ENCODE measurements around the gene EFNA4.

EFNA4 gene

GRCh38 chr1:155040358-155041093, 23.0 kb upstream of the EFNA4 start:
- TF ChIP-seq FOXA1 (IDR thresholded peaks at IDR 0.05) (no peak), TARDBP (IDR thresholded peaks at IDR 0.05) (no peak), FOXM1 (IDR thresholded peaks at IDR 0.05; ENCODE audit: borderline replicate concordance) (no peak), NFRKB (IDR thresholded peaks at IDR 0.05) (no peak), SUZ12 (IDR thresholded peaks at IDR 0.05) (no peak), ELF4 (IDR thresholded peaks at IDR 0.05) (no peak), FOXK2 (IDR thresholded peaks at IDR 0.05) (no peak), ARNT (IDR thresholded peaks at IDR 0.05) (no peak), ZNF384 (IDR thresholded peaks at IDR 0.05) (no peak), LEF1 (IDR thresholded peaks at IDR 0.05; ENCODE audit: borderline replicate concordance) (no peak), PKNOX1 (IDR thresholded peaks at IDR 0.05) (no peak), CTBP1 (IDR thresholded peaks at IDR 0.05; ENCODE audit: borderline replicate concordance) (no peak), BHLHE40 (IDR thresholded peaks at IDR 0.05; ENCODE audit: borderline replicate concordance) (no peak)
- POLR2A ChIA-PET: interaction anchor here (1.6 to 2.4 kb wide), 2 partner anchors 10 to 133 kb away, joined by 6 to 8 read pairs; partner anchors contain the start of genes ADAM15 and KRTCAP2
- CTCF ChIA-PET: interaction anchor here (0.9 to 1.9 kb wide), 3 partner anchors 10 to 132 kb away, joined by 4 to 5 read pairs (median 5); partner anchors contain the start of genes ADAM15 and KRTCAP2
- DNase-seq (ENCODE audit: extremely low spot score): no peak

DNA sequence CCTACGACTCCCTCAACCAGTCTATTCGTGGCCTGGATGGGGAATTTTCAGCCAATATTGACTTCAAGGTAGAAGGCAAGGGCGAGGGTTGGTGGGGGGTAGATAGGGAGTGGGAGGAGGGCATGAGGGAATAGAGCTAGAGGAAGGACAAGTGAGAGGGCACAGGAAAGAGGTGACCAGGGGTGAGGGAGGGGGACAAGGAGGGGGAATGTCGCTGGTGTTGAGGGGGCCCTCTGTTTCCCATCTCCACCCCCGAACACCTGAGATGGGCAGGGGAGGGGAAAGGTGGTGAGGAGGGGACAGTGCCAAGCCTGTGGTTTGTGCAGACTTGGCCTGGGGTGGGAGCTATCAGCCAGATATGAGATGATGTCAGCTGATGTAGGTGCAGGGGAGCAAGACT, 20.8 kb upstream of the EFNA4 start:
- ChIA-PET POLR2A (no interaction called here), CTCF (interaction anchor here (1.4 to 6.5 kb wide), 3 partner anchors 19 to 43 kb away, joined by 4 to 33 read pairs (median 5); no protein-coding TSS in a partner anchor)

DNA sequence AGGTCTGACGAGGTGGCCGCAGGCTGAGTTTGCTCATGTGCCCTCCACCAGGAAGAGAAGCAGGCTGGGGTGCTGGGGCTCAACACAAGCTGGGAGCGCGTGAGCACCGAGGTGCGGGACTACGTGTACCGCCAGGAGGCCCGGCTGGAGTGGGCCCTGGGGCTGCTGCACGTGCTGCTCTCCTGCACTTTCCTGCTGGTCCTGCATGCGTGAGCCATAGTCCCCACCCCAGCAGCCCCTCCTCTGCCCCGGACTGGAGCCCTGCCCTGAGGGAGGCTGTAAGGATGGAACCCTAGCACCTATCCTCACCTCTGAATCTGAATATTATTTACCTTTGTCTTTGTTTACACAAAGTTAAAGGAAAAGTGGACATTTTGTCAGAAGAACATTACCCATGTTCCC, 20.2 kb upstream of the EFNA4 start:
- ChIA-PET CTCF (interaction anchor here (1.4 to 6.5 kb wide), 4 partner anchors 19 to 53 kb away, joined by 3 to 33 read pairs (median 6); no protein-coding TSS in a partner anchor), POLR2A (interaction anchor here (1.2 to 1.4 kb wide), 2 partner anchors 16 to 25 kb away, joined by 3 read pairs; no protein-coding TSS in a partner anchor)
- no peak for TF ChIP-seq TARDBP (IDR thresholded peaks at IDR 0.05)
- no peak for TF ChIP-seq FOXK2 (IDR thresholded peaks at IDR 0.05)
- TF ChIP-seq ARNT (IDR thresholded peaks at IDR 0.05): no peak
- TF ChIP-seq HDGF (IDR thresholded peaks at IDR 0.05; ENCODE audit: borderline replicate concordance): no peak
- TF ChIP-seq L3MBTL2 (conservative IDR thresholded peaks at IDR 0.05): no peak
- TF ChIP-seq FOXM1 (IDR thresholded peaks at IDR 0.05; ENCODE audit: borderline replicate concordance): no peak
- no peak for TF ChIP-seq ZNF384 (IDR thresholded peaks at IDR 0.05)
- no peak for TF ChIP-seq NFRKB (IDR thresholded peaks at IDR 0.05)
- no peak for TF ChIP-seq CTBP1 (IDR thresholded peaks at IDR 0.05; ENCODE audit: borderline replicate concordance)
- TF ChIP-seq SP1 (IDR thresholded peaks at IDR 0.05): no peak
- no peak for TF ChIP-seq SUZ12 (IDR thresholded peaks at IDR 0.05)
- no peak for TF ChIP-seq BHLHE40 (IDR thresholded peaks at IDR 0.05; ENCODE audit: borderline replicate concordance)
- TF ChIP-seq LEF1 (IDR thresholded peaks at IDR 0.05; ENCODE audit: borderline replicate concordance): no peak
- TF ChIP-seq FOXA1 (IDR thresholded peaks at IDR 0.05): no peak
- TF ChIP-seq PKNOX1 (IDR thresholded peaks at IDR 0.05): no peak
- no peak for TF ChIP-seq ELF4 (IDR thresholded peaks at IDR 0.05)
- DNase-seq (ENCODE audit: extremely low spot score): no peak

More for the DNA sequence above, 20.8 kb upstream of the EFNA4 start:
- no peak for TF ChIP-seq L3MBTL2 (conservative IDR thresholded peaks at IDR 0.05)
- no peak for TF ChIP-seq LEF1 (IDR thresholded peaks at IDR 0.05; ENCODE audit: borderline replicate concordance)
- DNase-seq (ENCODE audit: extremely low spot score): no peak

DNA sequence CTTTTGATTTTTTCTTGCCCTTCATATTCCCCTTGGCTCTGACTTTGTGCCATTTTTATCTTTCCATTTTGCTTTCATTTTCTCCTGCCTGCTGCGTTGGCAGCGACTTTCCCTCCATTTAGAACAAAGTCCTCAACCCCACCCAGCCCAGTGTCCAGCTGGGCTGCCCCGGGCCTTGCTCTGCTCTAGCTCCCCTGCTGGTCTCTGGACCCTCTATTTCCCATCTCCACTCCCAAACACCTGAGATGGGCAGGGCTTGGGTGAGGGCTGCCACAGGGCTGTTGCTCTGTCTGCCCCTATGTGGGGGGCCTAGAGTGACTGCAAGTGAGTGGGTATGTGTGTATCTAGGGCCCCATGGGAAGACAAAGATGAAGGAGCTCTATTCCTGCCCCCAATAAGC, 19.7 kb upstream of the EFNA4 start:
- DNase-seq (ENCODE audit: extremely low spot score): no peak
- POLR2A ChIA-PET: interaction anchor here (0.6 to 1.7 kb wide), 5 partner anchors 10 to 129 kb away, joined by 3 to 6 read pairs (median 3); partner anchors contain the start of gene KRTCAP2
- TF ChIP-seq FOXM1 (IDR thresholded peaks at IDR 0.05; ENCODE audit: borderline replicate concordance) (no peak), ZNF384 (IDR thresholded peaks at IDR 0.05) (no peak), NFRKB (IDR thresholded peaks at IDR 0.05) (no peak), PKNOX1 (IDR thresholded peaks at IDR 0.05) (no peak), SUZ12 (IDR thresholded peaks at IDR 0.05) (no peak)
- CTCF ChIA-PET: interaction anchor here (0.8 to 6.5 kb wide), 5 partner anchors 18 to 484 kb away, joined by 3 to 33 read pairs (median 5); no protein-coding TSS in a partner anchor

DNA sequence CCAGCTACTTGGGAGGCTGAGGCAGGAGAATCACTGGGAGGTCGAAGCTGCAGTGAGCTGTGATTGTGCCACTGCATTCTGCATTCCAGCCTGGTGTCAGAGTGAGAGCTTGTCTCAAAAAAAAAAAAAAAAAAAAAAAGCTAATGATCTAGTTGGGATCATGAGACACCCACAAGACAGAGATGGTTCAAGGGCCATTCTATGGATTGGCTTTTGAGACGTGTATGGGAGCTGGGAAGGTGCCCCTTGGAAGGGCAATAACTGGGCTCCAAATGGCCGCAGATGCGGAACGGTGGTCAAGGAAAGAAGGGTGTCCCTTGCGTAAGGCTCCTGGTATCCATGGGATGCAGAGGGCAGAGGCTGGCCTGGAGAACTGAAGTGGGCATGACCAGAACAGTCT, 19.2 kb upstream of the EFNA4 start:
- DNase-seq (ENCODE audit: extremely low spot score): no peak
- POLR2A ChIA-PET: interaction anchor here (0.6 to 2.3 kb wide), 8 partner anchors 9 to 129 kb away, joined by 3 to 7 read pairs (median 3); partner anchors contain the start of genes KRTCAP2 and PYGO2
- TF ChIP-seq BHLHE40 (IDR thresholded peaks at IDR 0.05; ENCODE audit: borderline replicate concordance) (no peak), NFRKB (IDR thresholded peaks at IDR 0.05) (no peak), FOXA1 (IDR thresholded peaks at IDR 0.05) (no peak), LEF1 (IDR thresholded peaks at IDR 0.05; ENCODE audit: borderline replicate concordance) (no peak), FOXM1 (IDR thresholded peaks at IDR 0.05; ENCODE audit: borderline replicate concordance) (no peak), FOXK2 (IDR thresholded peaks at IDR 0.05) (no peak), PKNOX1 (IDR thresholded peaks at IDR 0.05) (no peak), ELF4 (IDR thresholded peaks at IDR 0.05) (no peak), SUZ12 (IDR thresholded peaks at IDR 0.05) (no peak)
- CTCF ChIA-PET: interaction anchor here (0.8 to 6.5 kb wide), 7 partner anchors 9 to 485 kb away, joined by 3 to 33 read pairs (median 5); no protein-coding TSS in a partner anchor

All from HEK293T (cell line).